ENCODE data around the gene MEF2B. TPM values are rescaled to one million over a fixed set of nuclear protein-coding genes. Genes with fewer than 3 reads are reported as not detected.

MEF2B gene
- total and polyA plus RNA-seq, 2 donors (not counting 1 experiment from before 2014, with no cell fraction given): 0.33 to 0.35 TPM

DNA sequence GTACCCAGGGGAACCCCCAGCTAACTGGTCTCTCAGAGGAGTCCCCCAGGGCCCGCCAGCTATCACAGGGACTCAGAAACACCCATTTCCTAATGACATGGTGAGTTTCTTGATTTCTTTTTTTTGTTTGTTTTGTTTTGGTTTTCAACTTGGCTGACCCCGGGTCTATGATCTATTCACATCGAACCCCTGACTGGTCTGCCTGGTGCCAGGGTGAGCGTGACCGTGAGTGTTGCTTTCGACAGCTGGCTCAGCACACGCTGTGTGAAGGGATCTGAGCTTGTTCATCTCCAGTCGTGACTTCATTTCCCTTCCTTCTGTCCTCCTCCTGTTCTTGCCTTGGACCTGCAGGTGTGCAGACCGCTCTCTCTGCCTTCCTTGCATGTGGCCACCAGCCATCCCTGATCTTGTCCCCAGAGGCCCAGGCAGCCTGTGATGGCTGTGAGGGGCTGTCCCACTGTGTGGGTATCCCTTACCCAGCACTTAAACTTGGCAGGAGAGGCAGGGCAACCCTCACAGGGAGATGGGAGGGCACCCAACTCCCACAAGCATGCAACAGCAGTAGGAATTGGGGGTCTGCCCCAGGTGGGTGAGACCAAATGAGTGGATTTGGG is 58.0 kb downstream of the MEF2B start:
- DNase-seq (ENCODE audit: low read depth in 2 of 2): no peak
- no peak overlapping the region for H3K27ac ChIP-seq (ENCODE audit: insufficient read depth, low read length)
- no peak overlapping the region for H3K4me2 ChIP-seq (ENCODE audit: extremely low read depth, insufficient read depth, low read length)
- TF ChIP-seq, protein P1, sequence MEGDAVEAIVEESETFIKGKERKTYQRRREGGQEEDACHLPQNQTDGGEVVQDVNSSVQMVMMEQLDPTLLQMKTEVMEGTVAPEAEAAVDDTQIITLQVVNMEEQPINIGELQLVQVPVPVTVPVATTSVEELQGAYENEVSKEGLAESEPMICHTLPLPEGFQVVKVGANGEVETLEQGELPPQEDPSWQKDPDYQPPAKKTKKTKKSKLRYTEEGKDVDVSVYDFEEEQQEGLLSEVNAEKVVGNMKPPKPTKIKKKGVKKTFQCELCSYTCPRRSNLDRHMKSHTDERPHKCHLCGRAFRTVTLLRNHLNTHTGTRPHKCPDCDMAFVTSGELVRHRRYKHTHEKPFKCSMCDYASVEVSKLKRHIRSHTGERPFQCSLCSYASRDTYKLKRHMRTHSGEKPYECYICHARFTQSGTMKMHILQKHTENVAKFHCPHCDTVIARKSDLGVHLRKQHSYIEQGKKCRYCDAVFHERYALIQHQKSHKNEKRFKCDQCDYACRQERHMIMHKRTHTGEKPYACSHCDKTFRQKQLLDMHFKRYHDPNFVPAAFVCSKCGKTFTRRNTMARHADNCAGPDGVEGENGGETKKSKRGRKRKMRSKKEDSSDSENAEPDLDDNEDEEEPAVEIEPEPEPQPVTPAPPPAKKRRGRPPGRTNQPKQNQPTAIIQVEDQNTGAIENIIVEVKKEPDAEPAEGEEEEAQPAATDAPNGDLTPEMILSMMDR (conservative IDR thresholded peaks at IDR 0.05 in 1 of 2, IDR thresholded peaks at IDR 0.05 in 1 of 2; ENCODE audit: low read depth in 1 of 2, low read length in 2 of 2): no peak
- no peak for TF ChIP-seq EZH2 (IDR thresholded peaks at IDR 0.05; ENCODE audit: low read length, missing control alignments)
- H3K79me2 ChIP-seq (ENCODE audit: control insufficient read depth, insufficient read depth, low read length): no peaks in the 10 kb centered on the region
- H3K36me3 ChIP-seq (ENCODE audit: control insufficient read depth, insufficient read depth, low read length): no peaks in the 10 kb centered on the region
- peaks cover 2% of the 10 kb centered on the region for H3K4me1 ChIP-seq (ENCODE audit: control insufficient read depth, extremely low read depth, insufficient read depth, low read length)
- H3K9me3 ChIP-seq (ENCODE audit: control insufficient read depth, insufficient read depth, low read depth, low read length): no peaks in the 10 kb centered on the region
- no peaks in the 10 kb centered on the region for H3K27me3 ChIP-seq (ENCODE audit: control insufficient read depth, insufficient read depth, low read length)
- no peak overlapping the region for H3K9ac ChIP-seq (ENCODE audit: insufficient read depth, low read length)
- H3K4me3 ChIP-seq (replicated peaks in 1 of 4; ENCODE audit: control extremely low read depth in 1 of 4, insufficient read depth in 1 of 4, low read depth in 3 of 4, low read length in 4 of 4): no peak overlapping the region
- H4K20me1 ChIP-seq (ENCODE audit: control insufficient read depth, extremely low read depth, insufficient read depth, low read length): no peaks in the 10 kb centered on the region
- no peak overlapping the region for H2AFZ ChIP-seq (ENCODE audit: low read length)

DNA sequence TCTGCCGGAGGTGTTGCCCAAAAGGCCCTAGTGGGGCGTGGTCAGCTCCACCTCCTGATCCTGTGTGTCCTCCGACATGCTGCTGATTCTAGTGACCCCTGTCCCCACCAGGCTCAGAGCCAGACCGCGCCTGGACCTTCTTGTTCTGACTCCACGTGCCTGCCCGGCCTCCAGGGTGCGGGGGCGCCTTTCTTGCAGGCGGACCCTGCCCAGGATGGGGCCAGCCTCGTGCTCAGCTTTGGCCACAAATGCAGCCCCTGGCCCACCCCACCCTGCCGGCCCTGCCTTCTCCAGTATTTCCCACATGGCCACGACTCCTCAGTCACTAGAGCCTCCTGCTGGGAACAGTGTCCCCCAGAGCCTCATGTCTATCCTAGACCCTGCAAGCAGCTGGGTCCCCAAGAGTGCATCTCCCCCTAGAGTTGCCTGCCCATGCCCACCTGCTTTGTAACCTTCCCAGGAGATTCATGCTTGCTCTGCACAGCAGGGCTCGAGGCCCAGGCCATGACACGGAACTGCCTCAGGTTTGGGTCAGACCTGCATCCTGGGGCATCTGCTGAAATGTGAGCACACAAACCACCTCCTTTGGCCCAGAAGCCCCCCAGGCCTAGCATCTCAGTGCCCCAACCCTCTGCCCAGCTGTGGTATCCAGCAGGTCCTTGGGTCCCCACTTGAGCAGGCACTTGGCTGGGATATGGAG is 58.8 kb downstream of the MEF2B start:
- TF ChIP-seq, protein P1 (conservative IDR thresholded peaks at IDR 0.05 in 1 of 2, IDR thresholded peaks at IDR 0.05 in 1 of 2; ENCODE audit: low read depth in 1 of 2, low read length in 2 of 2): no peak
- no peak for TF ChIP-seq EZH2 (IDR thresholded peaks at IDR 0.05; ENCODE audit: low read length, missing control alignments)
- DNase-seq (ENCODE audit: low read depth in 2 of 2): no peak
- Histone ChIP-seq H3K9ac (ENCODE audit: insufficient read depth, low read length) (no peak overlapping the region), H3K27me3 (ENCODE audit: control insufficient read depth, insufficient read depth, low read length) (no peaks in the 10 kb centered on the region), H3K79me2 (ENCODE audit: control insufficient read depth, insufficient read depth, low read length) (no peaks in the 10 kb centered on the region), H3K36me3 (ENCODE audit: control insufficient read depth, insufficient read depth, low read length) (no peaks in the 10 kb centered on the region), H3K9me3 (ENCODE audit: control insufficient read depth, insufficient read depth, low read depth, low read length) (no peaks in the 10 kb centered on the region), H2AFZ (ENCODE audit: low read length) (no peak overlapping the region), H4K20me1 (ENCODE audit: control insufficient read depth, extremely low read depth, insufficient read depth, low read length) (no peaks in the 10 kb centered on the region), H3K27ac (ENCODE audit: insufficient read depth, low read length) (no peak overlapping the region), H3K4me1 (ENCODE audit: control insufficient read depth, extremely low read depth, insufficient read depth, low read length) (peaks cover 2% of the 10 kb centered on the region), H3K4me2 (ENCODE audit: extremely low read depth, insufficient read depth, low read length) (no peak overlapping the region), H3K4me3 (replicated peaks in 1 of 4; ENCODE audit: control extremely low read depth in 1 of 4, insufficient read depth in 1 of 4, low read depth in 3 of 4, low read length in 4 of 4) (no peak overlapping the region)

DNA sequence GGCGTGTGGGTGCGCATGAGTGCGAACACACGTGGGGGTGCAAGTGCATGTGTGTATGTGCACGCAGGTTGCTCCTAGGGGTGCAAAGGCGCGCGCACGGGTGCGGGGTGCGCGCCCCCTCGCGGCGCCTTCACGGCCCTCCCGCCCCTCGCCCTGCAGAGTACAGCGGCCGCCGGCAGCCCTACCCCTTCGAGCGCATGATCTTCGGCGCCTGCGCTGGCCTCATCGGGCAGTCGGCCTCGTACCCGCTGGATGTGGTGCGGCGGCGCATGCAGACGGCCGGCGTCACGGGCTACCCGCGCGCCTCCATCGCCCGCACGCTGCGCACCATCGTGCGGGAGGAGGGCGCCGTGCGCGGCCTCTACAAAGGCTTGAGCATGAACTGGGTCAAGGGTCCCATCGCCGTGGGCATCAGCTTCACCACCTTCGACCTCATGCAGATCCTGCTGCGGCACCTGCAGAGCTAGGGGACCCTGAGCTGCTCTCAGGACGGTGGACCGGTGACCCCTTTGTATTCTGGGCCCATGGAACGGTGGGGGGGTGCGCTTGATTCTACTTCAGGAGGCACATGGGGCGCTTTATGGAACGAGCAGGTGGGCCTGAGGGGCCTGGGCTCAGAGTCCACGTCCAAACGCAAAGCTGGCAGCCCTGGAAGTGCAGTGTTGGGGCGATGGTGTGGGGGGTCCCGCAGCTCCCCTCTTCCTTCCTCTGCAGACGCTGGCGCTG is 59.5 kb downstream of the MEF2B start:
- no peak overlapping the region for H3K4me3 ChIP-seq (replicated peaks in 1 of 4; ENCODE audit: control extremely low read depth in 1 of 4, insufficient read depth in 1 of 4, low read depth in 3 of 4, low read length in 4 of 4)
- no peaks in the 10 kb centered on the region for H4K20me1 ChIP-seq (ENCODE audit: control insufficient read depth, extremely low read depth, insufficient read depth, low read length)
- H2AFZ ChIP-seq (ENCODE audit: low read length): no peak overlapping the region
- peaks cover 5% of the 10 kb centered on the region for H3K4me1 ChIP-seq (ENCODE audit: control insufficient read depth, extremely low read depth, insufficient read depth, low read length)
- no peak overlapping the region for H3K27ac ChIP-seq (ENCODE audit: insufficient read depth, low read length)
- no peak overlapping the region for H3K9ac ChIP-seq (ENCODE audit: insufficient read depth, low read length)
- DNase-seq (ENCODE audit: low read depth in 2 of 2): peak in 1 of 2 donors; percentile 29
- no peaks in the 10 kb centered on the region for H3K9me3 ChIP-seq (ENCODE audit: control insufficient read depth, insufficient read depth, low read depth, low read length)
- no peaks in the 10 kb centered on the region for H3K27me3 ChIP-seq (ENCODE audit: control insufficient read depth, insufficient read depth, low read length)
- H3K79me2 ChIP-seq (ENCODE audit: control insufficient read depth, insufficient read depth, low read length): no peaks in the 10 kb centered on the region
- H3K4me2 ChIP-seq (ENCODE audit: extremely low read depth, insufficient read depth, low read length): no peak overlapping the region
- TF ChIP-seq EZH2 (IDR thresholded peaks at IDR 0.05; ENCODE audit: low read length, missing control alignments): no peak
- TF ChIP-seq, protein P1 (conservative IDR thresholded peaks at IDR 0.05 in 1 of 2, IDR thresholded peaks at IDR 0.05 in 1 of 2; ENCODE audit: low read depth in 1 of 2, low read length in 2 of 2): peak in 1 of 2 donors; percentile 25
- no peaks in the 10 kb centered on the region for H3K36me3 ChIP-seq (ENCODE audit: control insufficient read depth, insufficient read depth, low read length)
